Endothelial cell of umbilical vein (primary cell): Measurements from ENCODE around the gene MMUT. TPM values are rescaled to one million over a fixed set of nuclear protein-coding genes. Genes with fewer than 3 reads are reported as not detected.

Source experiments
- BruUV-seq: library from RNA; stranded (reverse); fragments of 400-500 nt; replicated peaks from 2 replicates; lab custom pipeline; 2021; lab: Mats Ljungman, UMichigan
- CTCF ChIA-PET: fragments of 300-600, 350-600 bp; sonication (Branson Sonifier 250); formaldehyde crosslinking; loops from one replicate; lab custom pipeline; 2021; ENCODE audit warnings: antibody characterized with exemption, inconsistent platforms; lab: Charles Lee
- POLR2A ChIA-PET: fragments of 300-600, 350-600 bp; sonication (Branson Sonifier 250); formaldehyde crosslinking; loops from one replicate; lab custom pipeline; 2021; ENCODE audit warnings: antibody characterized with exemption, inconsistent platforms; lab: Charles Lee
- DNase-seq: peaks from one replicate; pipeline ENCODE4 v3.0.0-alpha.2; 2011; ENCODE audit warnings: low read depth, low spot score
- FAIRE-seq: peaks from 2 replicates; lab custom pipeline; 2011; peaks lifted over from hg19 to GRCh38; lab: Jason Lieb, UNC
- H2AFZ ChIP-seq: 2 replicates; pipeline ENCODE4 v1.6.0; 2012; ENCODE audit warnings: low read depth, low read length, control low read depth, inconsistent platforms
- H3K27ac ChIP-seq: 2 replicates; pipeline ENCODE4 v1.5.1; 2011; ENCODE audit warnings: low read depth, mild to moderate bottlenecking, control low read depth, low read length, moderate library complexity; ENCODE audit not compliant: insufficient read depth
- H3K27me3 ChIP-seq, 2 experiments: 2 replicates each; pipeline versions ENCODE4 v1.6.0 to v1.6.1; 2011; ENCODE audit warnings: low read length in 2 of 2, mixed read lengths in 1 of 2; ENCODE audit not compliant: control insufficient read depth in 2 of 2, insufficient read depth in 2 of 2
- H3K36me3 ChIP-seq, 2 experiments: 2 replicates in 1 of 2; 3 replicates in 1 of 2; pipeline ENCODE4 v1.5.1; 2011; ENCODE audit warnings: low read length in 2 of 2, mild to moderate bottlenecking in 1 of 2, moderate library complexity in 1 of 2; ENCODE audit not compliant: control insufficient read depth in 2 of 2, insufficient read depth in 2 of 2; ENCODE audit errors: extremely low read depth in 1 of 2
- H3K4me1 ChIP-seq: 3 replicates; pipeline ENCODE4 v1.5.1; 2011; ENCODE audit warnings: mild to moderate bottlenecking, low read length; ENCODE audit not compliant: control insufficient read depth, insufficient read depth; ENCODE audit errors: extremely low read depth
- H3K4me2 ChIP-seq: 2 replicates; pipeline ENCODE4 v1.6.1; 2011; ENCODE audit warnings: low read length, control low read depth, mixed read lengths; ENCODE audit not compliant: insufficient read depth
- H3K4me3 ChIP-seq, 3 experiments: fragments of 200-600 bp in 1 of 3; sonication (generic), shearing (Covaris generic) in 1 of 3; replicated peaks in 1 of 3; 2 replicates each; pipeline ENCODE4 v1.5.1; 2011 to 2016; ENCODE audit warnings: control low read depth in 3 of 3, low read length in 3 of 3, mild to moderate bottlenecking in 2 of 3, inconsistent platforms in 1 of 3, low read depth in 1 of 3, moderate library complexity in 1 of 3; ENCODE audit not compliant: insufficient read depth in 1 of 3
- H3K79me2 ChIP-seq: 2 replicates; pipeline ENCODE4 v1.6.0; 2012; ENCODE audit warnings: low read length, inconsistent platforms; ENCODE audit not compliant: control insufficient read depth, insufficient read depth
- H3K9ac ChIP-seq: replicated peaks from 2 replicates; pipeline ENCODE3; 2011; ENCODE audit warnings: low read length, control low read depth; ENCODE audit not compliant: insufficient read depth; ENCODE audit errors: extremely low read depth
- H3K9me1 ChIP-seq: replicated peaks from 3 replicates; pipeline ENCODE4 v1.6.0; 2011; ENCODE audit warnings: mild to moderate bottlenecking, low read length; ENCODE audit not compliant: control insufficient read depth, insufficient read depth; ENCODE audit errors: extremely low read depth
- H3K9me3 ChIP-seq: replicated peaks from 2 replicates; pipeline ENCODE4 v1.5.1; 2012; ENCODE audit warnings: low read length, inconsistent platforms; ENCODE audit not compliant: control insufficient read depth, insufficient read depth
- H4K20me1 ChIP-seq: replicated peaks from 2 replicates; pipeline ENCODE3; 2011; ENCODE audit warnings: mild to moderate bottlenecking, low read length; ENCODE audit not compliant: control insufficient read depth, insufficient read depth; ENCODE audit errors: extremely low read depth
- CTCF ChIP-seq, 2 donors: IDR thresholded peaks; 1 replicate in 1 of 2; 2 replicates in 1 of 2; pipeline ENCODE4 v1.5.1; 2011; ENCODE audit warnings: low read length in 2 of 2, mild to moderate bottlenecking in 2 of 2, moderate library complexity in 2 of 2, control low read depth in 1 of 2, inconsistent platforms in 1 of 2, low read depth in 1 of 2; ENCODE audit not compliant: insufficient read depth in 1 of 2; ENCODE audit errors: extremely low read depth in 1 of 2
- EZH2 ChIP-seq: IDR thresholded peaks from 2 replicates; pipeline ENCODE4 v1.6.1; 2012; ENCODE audit warnings: borderline replicate concordance, low read depth, mild to moderate bottlenecking, moderate library complexity, low read length, inconsistent platforms; ENCODE audit not compliant: severe bottlenecking
- FOS ChIP-seq: IDR thresholded peaks from 2 replicates; pipeline ENCODE4 v1.6.1; 2011; ENCODE audit warnings: mild to moderate bottlenecking, low read length, moderate library complexity, borderline replicate concordance; ENCODE audit not compliant: insufficient read depth
- JUN ChIP-seq: IDR thresholded peaks from 2 replicates; pipeline ENCODE4 v1.6.1; 2011; ENCODE audit warnings: borderline replicate concordance, low read depth; ENCODE audit not compliant: insufficient read length, insufficient read depth
- POLR2AphosphoS5 ChIP-seq: IDR thresholded peaks from 2 replicates; pipeline ENCODE4 v1.6.1; 2012; ENCODE audit warnings: low read depth, mild to moderate bottlenecking, control low read depth, low read length, moderate library complexity; ENCODE audit not compliant: insufficient read depth
- dilution Hi-C: fragments of 300-500 bp; cut with MboI; formaldehyde crosslinking; loops from one replicate; pipeline ENCODE4 v1.15.0; 2019; ENCODE audit warnings: low sequenced_read_pairs; ENCODE audit not compliant: extremely low pct_ligation_motif_present
- intact Hi-C: fragments of 100-400 bp; cut with micrococcal nuclease; formaldehyde crosslinking; loops from one replicate; pipeline ENCODE4 v1.10.0; 2022
- polyA plus RNA-seq, 4 experiments: library from polyadenylated mRNA; depleted of rRNA in 3 of 4; stranded (reverse) in 3 of 4; unstranded in 1 of 4; fragments of >200 nt; gene quantifications; 2 replicates each; pipeline versions ENCODE4 v1.2.1 to v1.2.3, GENCODE V29; 2011 to 2012; ENCODE audit warnings: missing spikeins in 1 of 4
- total RNA-seq: library from RNA; stranded (reverse); gene quantifications from 2 replicates; pipeline ENCODE4 v1.2.3, GENCODE V29; 2021

Gene MMUT
- total and polyA plus RNA-seq, 2 donors (not counting 3 experiments of a cell fraction or from before 2014, with no cell fraction given): 7.8 to 15.7 TPM

GRCh38 chr6:49506569-49507111 is 43.6 kb upstream of the MMUT start:
- DNase-seq (no peak), FAIRE-seq (no peak)
- Histone ChIP-seq H2AFZ (no peak overlapping the region), H3K9me1 (no peaks in the 10 kb centered on the region), H3K27ac (no peak overlapping the region), H3K9ac (no peak overlapping the region), H3K79me2 (no peaks in the 10 kb centered on the region), H3K4me2 (no peak overlapping the region), H3K36me3 (no peaks in the 10 kb centered on the region), H3K9me3 (no peaks in the 10 kb centered on the region), H3K27me3 (no peaks in the 10 kb centered on the region), H3K4me1 (no peaks in the 10 kb centered on the region), H3K4me3 (no peak overlapping the region), H4K20me1 (no peaks in the 10 kb centered on the region)
- CTCF ChIA-PET: no interaction called here
- intact Hi-C loops (no loop called here), dilution Hi-C loops (no loop called here)
- no TSS peak for BruUV-seq
- POLR2A ChIA-PET: no interaction called here
- TF ChIP-seq JUN (no peak), CTCF (IDR thresholded peaks at IDR 0.05; ENCODE audit: extremely low read depth in 1 of 2, insufficient read depth in 1 of 2, low read depth in 1 of 2, low read length in 2 of 2) (no peak)

- POLR2A ChIA-PET: no interaction called here
- dilution Hi-C loops: no loop called here
Measured at GRCh38 chr6:49504666-49505065, 41.6 kb upstream of the MMUT start.

More at GRCh38 chr6:49504666-49505065, 41.6 kb upstream of the MMUT start:
- DNase-seq (no peak), FAIRE-seq (no peak)
- Histone ChIP-seq H2AFZ (no peak overlapping the region), H3K4me3 (no peak overlapping the region), H3K9ac (no peak overlapping the region), H3K36me3 (no peaks in the 10 kb centered on the region), H4K20me1 (no peaks in the 10 kb centered on the region), H3K4me1 (no peaks in the 10 kb centered on the region), H3K27ac (no peak overlapping the region), H3K9me3 (no peaks in the 10 kb centered on the region), H3K4me2 (no peak overlapping the region), H3K79me2 (no peaks in the 10 kb centered on the region), H3K27me3 (no peaks in the 10 kb centered on the region), H3K9me1 (no peaks in the 10 kb centered on the region)
- TF ChIP-seq POLR2AphosphoS5 (no peak), EZH2 (no peak), FOS (no peak)
- BruUV-seq: no TSS peak
- CTCF ChIA-PET: no interaction called here
- intact Hi-C loops: no loop called here
